Mesodermal cell (in vitro differentiated cells): ENCODE results near the gene SERPINE3.

Source experiments
- H3K27ac ChIP-seq: 2 replicates; pipeline ENCODE4 v1.7.0; 2013; ENCODE audit warnings: mild to moderate bottlenecking, low read depth, low read length, moderate library complexity; ENCODE audit not compliant: severe bottlenecking
- H3K36me3 ChIP-seq: 2 replicates; pipeline ENCODE4 v1.7.1; 2013; ENCODE audit warnings: mild to moderate bottlenecking, low read length, moderate library complexity; ENCODE audit not compliant: control insufficient read depth, insufficient read depth
- H3K4me1 ChIP-seq: one replicate; pipeline ENCODE4 v1.7.1; 2013; ENCODE audit warnings: mild to moderate bottlenecking, low read length; ENCODE audit not compliant: insufficient read depth, control insufficient read depth, poor library complexity, severe bottlenecking
- H3K4me3 ChIP-seq: 2 replicates; pipeline ENCODE4 v1.7.0; 2013; ENCODE audit warnings: low read length, control low read depth, mild to moderate bottlenecking; ENCODE audit not compliant: insufficient read depth, poor library complexity, severe bottlenecking; ENCODE audit errors: extremely low read depth
- H3K9me3 ChIP-seq: 2 replicates; pipeline ENCODE4 v1.7.1; 2013; ENCODE audit warnings: mild to moderate bottlenecking, low read length, moderate library complexity; ENCODE audit not compliant: control insufficient read depth
- WGBS, 2 experiments: methylation state at CpG; one replicate each; pipeline ENCODE4 v1.1.5; 2013; ENCODE audit warnings: missing lambda C conversion rate in 2 of 2; ENCODE audit not compliant: insufficient coverage in 2 of 2; 5-methylcytosine and 5-hydroxymethylcytosine counted together

The SERPINE3 gene

GRCh38 chr13:51341791-51342190 lies 2.3 kb downstream of the SERPINE3 start:
- Histone ChIP-seq H3K36me3 (no peaks in the 10 kb centered on the region), H3K4me1 (no peaks in the 10 kb centered on the region), H3K27ac (no peak overlapping the region), H3K9me3 (no peaks in the 10 kb centered on the region), H3K4me3 (no peak overlapping the region)
- WGBS, 2 experiments = 97 to 100% methylated on average over 3 to 4 of the region's 4 CpGs

DNA sequence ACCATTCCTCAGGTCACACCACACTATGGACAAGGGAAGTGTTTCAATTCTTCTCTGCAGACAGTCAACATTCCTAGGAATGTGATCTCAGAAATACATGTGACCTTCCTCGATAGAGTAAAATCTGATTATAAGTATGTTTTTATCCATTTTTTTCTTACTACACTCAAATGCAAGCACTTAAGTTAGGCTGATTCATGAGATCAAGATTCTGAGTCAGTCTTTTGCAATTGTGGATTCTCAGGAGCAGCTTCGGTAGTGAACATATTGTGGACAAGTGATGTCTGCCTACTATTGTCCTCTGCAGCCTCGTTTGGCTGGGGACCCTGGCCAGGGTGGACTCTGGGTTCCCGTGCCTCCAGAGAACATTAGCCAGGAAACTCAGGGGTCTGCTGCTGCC lies 3.2 kb downstream of the SERPINE3 start:
- H3K27ac ChIP-seq = no peak overlapping the region
- no peaks in the 10 kb centered on the region for H3K9me3 ChIP-seq
- 76 to 96% methylated on average over 2 to 3 of the region's 4 CpGs for WGBS, 2 experiments
- no peaks in the 10 kb centered on the region for H3K36me3 ChIP-seq
- no peak overlapping the region for H3K4me3 ChIP-seq
- no peaks in the 10 kb centered on the region for H3K4me1 ChIP-seq

DNA sequence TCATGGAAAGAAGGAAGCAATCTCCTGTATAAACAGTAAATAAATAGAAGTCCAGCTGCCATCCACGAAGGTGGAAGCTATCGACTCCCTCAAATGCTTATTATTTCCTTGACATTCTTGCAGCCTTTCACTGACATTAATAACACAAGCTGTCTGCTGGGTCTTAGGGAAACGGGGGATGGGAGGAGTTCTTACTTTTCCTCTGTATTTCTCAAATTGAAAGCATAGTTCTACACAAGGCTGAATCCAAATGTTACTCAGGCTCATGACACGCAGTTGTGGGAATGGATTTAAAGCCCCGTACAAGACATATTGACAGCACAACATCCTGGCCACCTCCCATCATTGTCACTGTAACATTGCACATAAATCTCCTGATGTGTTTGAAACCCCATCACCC lies 4.0 kb downstream of the SERPINE3 start:
- H3K36me3 ChIP-seq = no peaks in the 10 kb centered on the region
- WGBS, 2 experiments = 100% methylated on average over 1 of the region's 5 CpGs; no CpG with 5 or more reads in 1 of the 2 experiments
- H3K9me3 ChIP-seq = no peaks in the 10 kb centered on the region
- H3K27ac ChIP-seq = no peak overlapping the region
- H3K4me3 ChIP-seq = no peak overlapping the region
- H3K4me1 ChIP-seq = no peaks in the 10 kb centered on the region

GRCh38 chr13:51346397-51346796 lies 6.9 kb downstream of the SERPINE3 start:
- no peaks in the 10 kb centered on the region for H3K9me3 ChIP-seq
- H3K36me3 ChIP-seq = no peaks in the 10 kb centered on the region
- no peaks in the 10 kb centered on the region for H3K4me1 ChIP-seq
- WGBS, 2 experiments = 100% methylated on average over 1 of the region's 2 CpGs; no CpG with 5 or more reads in 1 of the 2 experiments
- no peak overlapping the region for H3K4me3 ChIP-seq
- H3K27ac ChIP-seq = no peak overlapping the region

- Histone ChIP-seq H3K36me3 (no peaks in the 10 kb centered on the region), H3K9me3 (no peaks in the 10 kb centered on the region), H3K4me3 (no peak overlapping the region), H3K4me1 (no peaks in the 10 kb centered on the region), H3K27ac (no peak overlapping the region)
- 89 to 93% methylated on average over 9 of the region's 9 CpGs for WGBS, 2 experiments
Observed at GRCh38 chr13:51347099-51347498, 7.6 kb downstream of the SERPINE3 start.

- Histone ChIP-seq H3K9me3 (no peaks in the 10 kb centered on the region), H3K36me3 (no peaks in the 10 kb centered on the region), H3K4me3 (no peak overlapping the region), H3K27ac (no peak overlapping the region), H3K4me1 (no peaks in the 10 kb centered on the region)
- 90 to 95% methylated on average over 8 of the region's 10 CpGs for WGBS, 2 experiments
Observed at GRCh38 chr13:51348069-51348967, 8.8 kb downstream of the SERPINE3 start.

DNA sequence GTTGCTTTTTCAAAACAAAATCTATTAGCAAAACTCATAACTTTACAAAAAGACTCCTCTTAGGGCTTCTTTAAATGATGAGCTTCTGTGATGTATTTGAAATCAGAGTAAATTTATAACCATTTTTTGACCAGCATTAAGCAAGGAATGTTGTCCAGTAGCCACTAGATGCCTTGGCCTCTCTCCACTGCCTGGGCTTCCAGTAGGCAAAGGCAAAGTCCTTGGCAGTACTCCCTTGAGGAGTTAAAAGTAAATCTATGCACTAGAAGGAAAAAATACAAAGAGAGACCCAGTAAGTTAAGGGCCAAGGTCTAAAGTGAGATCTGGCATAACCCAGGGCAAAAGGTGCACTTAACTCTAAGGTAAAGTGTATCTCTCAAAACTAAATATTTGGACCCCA lies 9.5 kb downstream of the SERPINE3 start:
- no peak overlapping the region for H3K27ac ChIP-seq
- no peak overlapping the region for H3K4me3 ChIP-seq
- no peaks in the 10 kb centered on the region for H3K36me3 ChIP-seq
- H3K4me1 ChIP-seq = no peaks in the 10 kb centered on the region
- H3K9me3 ChIP-seq = no peaks in the 10 kb centered on the region

DNA sequence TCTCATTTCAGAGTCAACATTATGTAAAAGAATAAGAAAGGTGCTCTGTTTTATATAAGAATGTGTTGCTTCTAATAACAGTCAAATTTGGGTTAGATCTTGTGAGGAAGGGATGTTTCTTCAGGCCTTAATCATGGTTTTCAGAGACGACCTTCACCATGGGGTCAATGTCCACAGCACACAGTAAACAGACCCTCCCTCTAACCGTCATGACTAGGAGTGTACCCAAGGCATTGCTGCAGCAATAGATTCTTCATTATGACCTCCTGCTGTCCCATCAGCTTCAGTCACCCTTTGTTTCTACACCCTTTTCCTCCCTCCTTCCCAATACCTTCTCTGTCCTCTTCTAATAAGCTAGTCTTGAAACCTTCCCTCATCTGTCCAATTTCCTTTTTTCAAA lies 15.7 kb downstream of the SERPINE3 start:
- no peak overlapping the region for H3K4me3 ChIP-seq
- H3K4me1 ChIP-seq = no peaks in the 10 kb centered on the region
- no peak overlapping the region for H3K27ac ChIP-seq
- H3K36me3 ChIP-seq = peaks cover 3% of the 10 kb centered on the region
- no peaks in the 10 kb centered on the region for H3K9me3 ChIP-seq
- 90 to 100% methylated on average over 2 of the region's 2 CpGs for whole genome bisulfite sequencing, 2 experiments

- Histone ChIP-seq H3K4me3 (no peak overlapping the region), H3K9me3 (no peaks in the 10 kb centered on the region), H3K27ac (no peak overlapping the region), H3K36me3 (peaks cover 8% of the 10 kb centered on the region), H3K4me1 (no peaks in the 10 kb centered on the region)
- WGBS, 2 experiments = 100% methylated on average over 1 to 2 of the region's 5 CpGs
Observed at GRCh38 chr13:51357928-51358595, 18.6 kb downstream of the SERPINE3 start.

GRCh38 chr13:51359352-51359751 lies 19.9 kb downstream of the SERPINE3 start:
- Histone ChIP-seq H3K27ac (no peak overlapping the region), H3K9me3 (no peaks in the 10 kb centered on the region), H3K4me3 (no peak overlapping the region), H3K4me1 (no peaks in the 10 kb centered on the region), H3K36me3 (peaks cover 15% of the 10 kb centered on the region)
- 100% methylated on average over 1 of the region's 1 CpG; no CpG with 5 or more reads in 1 of the 2 experiments for WGBS, 2 experiments

- no peak overlapping the region for H3K27ac ChIP-seq
- WGBS, 2 experiments = no CpG with 5 or more reads among the region's 1 CpG
- H3K9me3 ChIP-seq = no peaks in the 10 kb centered on the region
- H3K4me3 ChIP-seq = no peak overlapping the region
- H3K36me3 ChIP-seq = peaks cover 15% of the 10 kb centered on the region
- H3K4me1 ChIP-seq = no peaks in the 10 kb centered on the region
Observed at GRCh38 chr13:51360489-51360888, 21.0 kb downstream of the SERPINE3 start.
